Measurements from ENCODE around the gene TPRN.

DNA sequence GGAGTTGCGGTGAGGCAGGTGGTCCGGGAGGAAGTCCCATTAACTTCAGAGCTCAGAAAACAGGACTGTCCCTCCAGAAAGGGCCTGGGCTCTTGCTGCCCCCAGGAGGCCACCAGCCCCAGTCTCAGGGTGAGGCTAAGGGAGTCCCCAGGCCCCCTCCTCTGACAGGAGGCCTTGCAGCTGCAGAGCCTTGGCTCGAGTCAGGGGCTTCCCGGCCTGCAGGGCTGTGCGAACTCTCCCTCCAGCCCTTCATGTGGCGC, 47.3 kb upstream of the TPRN start:
- TF ChIP-seq POLR2A (IDR thresholded peaks at IDR 0.05; ENCODE audit: low read depth, low read length): no peak
- no peak for TF ChIP-seq TAF1 (IDR thresholded peaks at IDR 0.05; ENCODE audit: borderline replicate concordance, low read depth, low read length)
- TF ChIP-seq POLR2AphosphoS5 (IDR thresholded peaks at IDR 0.05; ENCODE audit: low read depth, low read length): no peak

Data from GM12892 (cell line).